ENCODE measurements around the gene IL22RA1. TPM values are rescaled to one million over a fixed set of nuclear protein-coding genes. Genes with fewer than 3 reads are reported as not detected.
A peak's percentile ranks its signal among the peaks of the same experiment; 100 is the strongest.

Gene IL22RA1
- total RNA-seq, 1 experiment from 2014 or later, result 0.28 TPM

GRCh38 chr1:24108334-24109165 lies 34.4 kb downstream of the IL22RA1 start (continued):
- TF ChIP-seq, protein P1, sequence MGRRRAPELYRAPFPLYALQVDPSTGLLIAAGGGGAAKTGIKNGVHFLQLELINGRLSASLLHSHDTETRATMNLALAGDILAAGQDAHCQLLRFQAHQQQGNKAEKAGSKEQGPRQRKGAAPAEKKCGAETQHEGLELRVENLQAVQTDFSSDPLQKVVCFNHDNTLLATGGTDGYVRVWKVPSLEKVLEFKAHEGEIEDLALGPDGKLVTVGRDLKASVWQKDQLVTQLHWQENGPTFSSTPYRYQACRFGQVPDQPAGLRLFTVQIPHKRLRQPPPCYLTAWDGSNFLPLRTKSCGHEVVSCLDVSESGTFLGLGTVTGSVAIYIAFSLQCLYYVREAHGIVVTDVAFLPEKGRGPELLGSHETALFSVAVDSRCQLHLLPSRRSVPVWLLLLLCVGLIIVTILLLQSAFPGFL (CRISPR knock-in tag; IDR thresholded peaks at IDR 0.05; ENCODE audit: borderline replicate concordance), result 0 out of 2 replicates have a peak, but pooled peaks have one; percentile 39

GRCh38 chr1:24107462-24108138 lies 35.3 kb downstream of the IL22RA1 start:
- H3K4me3 Mint-ChIP-seq, result no peak overlapping the region
- H3K36me3 Mint-ChIP-seq, result no peaks in the 10 kb centered on the region
- ChIA-PET CTCF (no interaction called here), POLR2A (no interaction called here)
- H3K27me3 Mint-ChIP-seq (ENCODE audit: low read depth), result no peaks in the 10 kb centered on the region
- ATAC-seq (no peak), DNase-seq (ENCODE audit: low spot score) (no peak)
- no peaks in the 10 kb centered on the region for H3K9me3 Mint-ChIP-seq
- H3K4me1 Mint-ChIP-seq, result peaks cover 15% of the 10 kb centered on the region
- no peak for TF ChIP-seq ZNF416 (CRISPR knock-in tag; IDR thresholded peaks at IDR 0.05)
- TF ChIP-seq NR2C2 (CRISPR knock-in tag; IDR thresholded peaks at IDR 0.05), result no peak
- TF ChIP-seq, protein P2, sequence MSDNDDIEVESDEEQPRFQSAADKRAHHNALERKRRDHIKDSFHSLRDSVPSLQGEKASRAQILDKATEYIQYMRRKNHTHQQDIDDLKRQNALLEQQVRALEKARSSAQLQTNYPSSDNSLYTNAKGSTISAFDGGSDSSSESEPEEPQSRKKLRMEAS (CRISPR knock-in tag; IDR thresholded peaks at IDR 0.05), result no peak
- TF ChIP-seq, protein P3, sequence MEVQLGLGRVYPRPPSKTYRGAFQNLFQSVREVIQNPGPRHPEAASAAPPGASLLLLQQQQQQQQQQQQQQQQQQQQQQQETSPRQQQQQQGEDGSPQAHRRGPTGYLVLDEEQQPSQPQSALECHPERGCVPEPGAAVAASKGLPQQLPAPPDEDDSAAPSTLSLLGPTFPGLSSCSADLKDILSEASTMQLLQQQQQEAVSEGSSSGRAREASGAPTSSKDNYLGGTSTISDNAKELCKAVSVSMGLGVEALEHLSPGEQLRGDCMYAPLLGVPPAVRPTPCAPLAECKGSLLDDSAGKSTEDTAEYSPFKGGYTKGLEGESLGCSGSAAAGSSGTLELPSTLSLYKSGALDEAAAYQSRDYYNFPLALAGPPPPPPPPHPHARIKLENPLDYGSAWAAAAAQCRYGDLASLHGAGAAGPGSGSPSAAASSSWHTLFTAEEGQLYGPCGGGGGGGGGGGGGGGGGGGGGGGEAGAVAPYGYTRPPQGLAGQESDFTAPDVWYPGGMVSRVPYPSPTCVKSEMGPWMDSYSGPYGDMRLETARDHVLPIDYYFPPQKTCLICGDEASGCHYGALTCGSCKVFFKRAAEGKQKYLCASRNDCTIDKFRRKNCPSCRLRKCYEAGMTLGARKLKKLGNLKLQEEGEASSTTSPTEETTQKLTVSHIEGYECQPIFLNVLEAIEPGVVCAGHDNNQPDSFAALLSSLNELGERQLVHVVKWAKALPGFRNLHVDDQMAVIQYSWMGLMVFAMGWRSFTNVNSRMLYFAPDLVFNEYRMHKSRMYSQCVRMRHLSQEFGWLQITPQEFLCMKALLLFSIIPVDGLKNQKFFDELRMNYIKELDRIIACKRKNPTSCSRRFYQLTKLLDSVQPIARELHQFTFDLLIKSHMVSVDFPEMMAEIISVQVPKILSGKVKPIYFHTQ (CRISPR knock-in tag; IDR thresholded peaks at IDR 0.05), result no peak
- no peak for TF ChIP-seq STAT6 (CRISPR knock-in tag; conservative IDR thresholded peaks at IDR 0.05; ENCODE audit: low read depth)
- no peak for TF ChIP-seq ELF4 (CRISPR knock-in tag; IDR thresholded peaks at IDR 0.05; ENCODE audit: low read depth)
- TF ChIP-seq ZNF121 (CRISPR knock-in tag; IDR thresholded peaks at IDR 0.05), result no peak
- TF ChIP-seq NR3C1 (CRISPR knock-in tag; conservative IDR thresholded peaks at IDR 0.05; ENCODE audit: low read depth), result no peak
- TF ChIP-seq, protein P4, sequence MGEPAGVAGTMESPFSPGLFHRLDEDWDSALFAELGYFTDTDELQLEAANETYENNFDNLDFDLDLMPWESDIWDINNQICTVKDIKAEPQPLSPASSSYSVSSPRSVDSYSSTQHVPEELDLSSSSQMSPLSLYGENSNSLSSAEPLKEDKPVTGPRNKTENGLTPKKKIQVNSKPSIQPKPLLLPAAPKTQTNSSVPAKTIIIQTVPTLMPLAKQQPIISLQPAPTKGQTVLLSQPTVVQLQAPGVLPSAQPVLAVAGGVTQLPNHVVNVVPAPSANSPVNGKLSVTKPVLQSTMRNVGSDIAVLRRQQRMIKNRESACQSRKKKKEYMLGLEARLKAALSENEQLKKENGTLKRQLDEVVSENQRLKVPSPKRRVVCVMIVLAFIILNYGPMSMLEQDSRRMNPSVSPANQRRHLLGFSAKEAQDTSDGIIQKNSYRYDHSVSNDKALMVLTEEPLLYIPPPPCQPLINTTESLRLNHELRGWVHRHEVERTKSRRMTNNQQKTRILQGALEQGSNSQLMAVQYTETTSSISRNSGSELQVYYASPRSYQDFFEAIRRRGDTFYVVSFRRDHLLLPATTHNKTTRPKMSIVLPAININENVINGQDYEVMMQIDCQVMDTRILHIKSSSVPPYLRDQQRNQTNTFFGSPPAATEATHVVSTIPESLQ (CRISPR knock-in tag; IDR thresholded peaks at IDR 0.05), result no peak
- no peak for TF ChIP-seq FOXK1 (CRISPR knock-in tag; IDR thresholded peaks at IDR 0.05)
- TF ChIP-seq, protein P5, sequence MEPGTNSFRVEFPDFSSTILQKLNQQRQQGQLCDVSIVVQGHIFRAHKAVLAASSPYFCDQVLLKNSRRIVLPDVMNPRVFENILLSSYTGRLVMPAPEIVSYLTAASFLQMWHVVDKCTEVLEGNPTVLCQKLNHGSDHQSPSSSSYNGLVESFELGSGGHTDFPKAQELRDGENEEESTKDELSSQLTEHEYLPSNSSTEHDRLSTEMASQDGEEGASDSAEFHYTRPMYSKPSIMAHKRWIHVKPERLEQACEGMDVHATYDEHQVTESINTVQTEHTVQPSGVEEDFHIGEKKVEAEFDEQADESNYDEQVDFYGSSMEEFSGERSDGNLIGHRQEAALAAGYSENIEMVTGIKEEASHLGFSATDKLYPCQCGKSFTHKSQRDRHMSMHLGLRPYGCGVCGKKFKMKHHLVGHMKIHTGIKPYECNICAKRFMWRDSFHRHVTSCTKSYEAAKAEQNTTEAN (CRISPR knock-in tag; IDR thresholded peaks at IDR 0.05), result no peak
- TF ChIP-seq ZNF317 (CRISPR knock-in tag; IDR thresholded peaks at IDR 0.05; ENCODE audit: borderline replicate concordance, low read depth), result no peak
- TF ChIP-seq SMAD4 (CRISPR knock-in tag; IDR thresholded peaks at IDR 0.05), result no peak
- TF ChIP-seq ZNF425 (CRISPR knock-in tag; conservative IDR thresholded peaks at IDR 0.05), result no peak
- no peak overlapping the region for H3K27ac Mint-ChIP-seq
